ENCODE measurements around the gene DOCK8.
"Not testable (repeated sequence)": the region's sequence is repeated elsewhere in the genome, so short reads cannot be mapped to it uniquely, and the experiment has no call there.

The DOCK8 gene

DNA sequence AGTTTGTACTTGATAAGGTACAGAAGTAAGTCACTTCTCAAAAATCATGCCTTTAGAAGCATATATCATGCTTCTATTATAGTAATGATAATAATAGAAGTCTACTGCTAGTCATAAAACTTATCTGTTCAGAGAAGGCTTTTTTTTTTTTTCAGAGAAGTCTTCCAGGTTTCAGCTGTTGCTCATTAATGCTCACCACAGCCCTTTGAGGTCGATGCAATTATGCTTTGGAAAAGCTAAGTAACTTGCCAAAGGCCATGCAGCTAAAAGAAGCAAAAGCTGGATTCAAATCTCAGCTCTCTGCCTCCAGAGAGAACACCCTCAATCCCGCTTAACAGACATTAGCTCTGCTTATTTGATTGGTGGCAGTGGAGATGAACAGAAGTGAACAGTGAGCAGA is 150.8 kb downstream of the DOCK8 start:
- DNase-seq (ENCODE audit: low spot score): no peak

DNA sequence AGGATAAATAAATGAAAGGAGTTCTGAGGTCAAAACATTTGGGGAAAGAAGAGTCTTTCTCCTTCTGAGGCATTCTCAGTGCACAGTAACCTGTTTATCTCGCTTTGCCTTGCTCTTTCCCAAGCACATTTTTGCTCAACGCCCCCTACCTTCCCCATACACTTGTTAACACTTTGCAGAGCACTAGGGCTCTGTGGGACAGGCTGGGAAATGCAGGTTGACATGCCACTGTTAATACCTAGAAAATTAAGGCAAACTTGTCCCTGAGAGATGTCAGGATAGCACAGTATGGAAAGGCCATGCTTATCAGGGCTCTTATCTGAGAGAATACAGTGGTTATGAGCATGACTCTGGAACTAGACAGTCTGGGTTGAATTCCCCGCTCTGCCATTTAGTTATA is 152.0 kb downstream of the DOCK8 start:
- DNase-seq (ENCODE audit: low spot score): no peak

DNA sequence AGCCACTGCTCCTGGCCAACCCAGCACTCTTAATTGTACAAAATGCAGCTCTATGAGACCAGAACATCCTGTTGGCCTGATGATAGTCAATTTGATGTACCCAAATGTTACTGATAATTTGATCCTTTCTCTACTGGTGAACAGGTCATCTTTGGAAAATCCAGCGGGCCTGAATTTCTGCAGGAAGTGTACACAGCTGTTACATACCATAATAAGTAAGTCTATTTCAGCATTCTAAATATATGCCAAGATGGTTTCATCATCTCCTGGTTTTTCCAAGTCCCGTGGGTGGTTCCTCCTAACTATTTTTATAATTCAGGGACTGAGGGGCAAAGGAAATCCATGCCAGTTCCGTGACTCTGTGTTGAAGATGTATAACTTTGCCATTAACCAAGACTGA is 155.4 kb downstream of the DOCK8 start:
- no peak for DNase-seq (ENCODE audit: low spot score)

- no peak for DNase-seq (ENCODE audit: low spot score)
These were observed 156.7 kb downstream of the DOCK8 start for GRCh38 chr9:371349-371748.

- no peak for DNase-seq (ENCODE audit: low spot score)
These were observed 157.5 kb downstream of the DOCK8 start for GRCh38 chr9:372128-372527.

DNA sequence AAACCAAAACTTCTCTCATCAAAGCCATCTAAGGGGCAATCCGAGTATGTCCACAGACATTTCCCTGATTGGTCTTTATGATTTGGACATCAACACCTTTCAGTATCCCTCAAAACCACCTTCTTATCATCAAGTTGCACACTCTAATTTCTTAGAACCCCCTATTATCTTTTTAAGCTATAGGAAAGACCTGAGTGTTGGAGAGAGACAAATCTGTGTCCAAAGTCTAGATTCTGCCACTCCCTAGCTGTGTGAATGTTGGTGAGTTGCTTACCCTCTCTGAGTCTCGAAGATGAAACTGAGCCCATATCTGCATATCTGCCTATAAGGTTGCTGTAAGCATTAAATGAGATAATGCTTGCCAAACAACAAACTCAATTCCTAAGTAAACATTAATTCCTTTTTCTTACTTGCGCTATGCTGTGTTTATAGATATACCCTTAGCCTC is 159.1 kb downstream of the DOCK8 start:
- no peak for DNase-seq (ENCODE audit: low spot score)

DNA sequence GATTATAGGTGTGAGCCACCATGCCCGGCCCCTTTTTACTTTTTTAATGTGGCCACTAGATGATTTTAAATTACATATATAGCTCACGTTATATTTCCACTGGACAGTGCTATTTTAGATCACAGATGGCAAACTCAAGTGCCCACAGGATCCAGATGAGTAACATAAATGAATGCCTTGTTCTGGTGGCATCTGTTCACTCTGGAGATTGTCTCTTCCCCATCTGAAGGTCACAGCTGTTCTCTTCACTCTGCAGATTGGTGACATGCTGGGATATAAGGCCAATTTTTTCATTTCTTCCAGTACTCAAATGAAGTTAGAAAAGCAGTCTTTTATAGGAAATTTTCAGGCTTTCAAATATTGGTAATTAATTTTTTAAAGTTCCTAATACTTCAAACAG is 160.1 kb downstream of the DOCK8 start:
- DNase-seq (ENCODE audit: low spot score): no peak

GRCh38 chr9:376115-376514 is 161.4 kb downstream of the DOCK8 start:
- DNase-seq (ENCODE audit: low spot score): no peak

DNA sequence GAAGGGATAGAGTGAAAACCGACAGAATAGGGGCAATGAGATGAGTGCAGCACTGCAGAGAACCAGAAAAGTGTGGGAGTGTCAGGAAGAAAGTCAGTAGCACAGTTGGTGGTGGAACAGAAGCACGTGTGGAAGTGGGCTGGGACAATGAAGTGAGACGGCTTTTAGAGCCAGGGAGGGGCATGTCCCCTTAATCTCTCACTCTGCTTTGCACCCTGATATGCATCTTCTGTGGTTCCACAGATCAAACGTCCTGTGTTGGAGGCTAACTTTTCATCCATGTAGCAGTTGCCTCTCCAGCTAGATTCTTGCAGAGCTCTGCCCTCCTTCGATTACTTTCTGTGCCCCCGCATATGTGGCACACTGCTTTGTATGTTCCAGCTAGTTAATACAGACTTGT is 163.6 kb downstream of the DOCK8 start:
- DNase-seq (ENCODE audit: low spot score): no peak

DNA sequence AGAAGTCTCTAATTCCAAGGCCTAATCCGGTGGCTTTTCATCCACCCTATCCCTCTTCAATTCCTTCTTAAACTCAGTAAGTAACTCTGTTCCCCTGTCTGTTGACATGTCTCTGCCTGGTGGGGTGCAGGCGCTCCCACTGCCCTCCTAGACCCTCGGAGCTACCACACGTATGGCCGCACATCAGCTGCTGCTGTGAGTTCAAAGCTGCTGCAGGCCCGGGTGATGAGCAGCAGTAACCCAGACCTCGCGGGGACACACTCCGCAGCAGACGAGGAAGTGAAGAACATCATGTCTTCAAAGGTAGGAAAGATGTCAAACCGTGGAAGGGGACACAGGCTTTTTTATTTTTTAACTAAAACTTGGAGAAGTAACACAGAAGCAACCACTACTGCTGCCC is 167.7 kb downstream of the DOCK8 start:
- DNase-seq (ENCODE audit: low spot score): no peak

DNA sequence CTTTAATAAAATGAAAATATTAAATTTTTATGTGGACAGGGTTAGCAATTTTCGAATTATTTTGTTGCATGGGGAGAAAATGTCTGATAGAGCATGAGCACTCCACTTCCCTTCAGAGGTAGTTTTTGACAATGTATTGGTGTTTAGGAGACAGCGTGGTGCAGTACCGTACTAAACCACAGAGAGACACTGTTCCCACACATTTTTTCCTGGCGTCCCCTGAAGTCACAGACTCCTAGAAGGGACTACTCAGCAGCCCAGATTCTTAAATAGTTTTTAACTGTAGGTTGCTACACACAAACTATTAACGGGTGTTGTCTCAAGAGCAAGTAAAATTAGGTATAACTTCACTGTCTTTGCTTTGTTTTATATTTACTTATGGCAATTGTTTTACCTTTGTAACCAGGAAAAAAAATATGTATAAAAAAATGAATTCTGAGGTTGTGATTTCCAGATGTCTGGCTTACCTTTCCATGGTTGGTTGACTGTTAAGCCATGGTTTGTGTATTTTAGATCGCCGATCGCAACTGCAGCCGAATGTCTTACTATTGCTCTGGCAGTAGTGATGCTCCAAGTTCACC is 171.2 kb downstream of the DOCK8 start:
- DNase-seq (ENCODE audit: low spot score): no peak

DNA sequence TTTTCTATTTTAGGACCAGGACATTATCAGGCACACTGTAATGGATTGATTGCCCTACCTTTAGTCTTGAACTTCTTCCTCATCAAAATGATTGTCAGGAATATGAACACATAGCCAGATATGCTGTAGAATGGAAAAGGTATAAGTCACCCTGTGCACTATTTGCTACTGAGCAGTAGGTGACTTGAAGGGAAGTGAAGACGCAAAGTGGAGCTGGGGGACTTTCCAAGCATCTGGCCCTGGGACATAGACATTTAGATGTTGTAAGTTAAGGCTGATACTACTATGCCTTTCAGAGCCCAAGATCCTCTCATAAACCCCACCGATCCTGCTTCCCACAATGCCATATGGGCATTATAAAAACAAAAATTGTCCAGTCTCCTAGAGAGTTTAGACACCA is 174.5 kb downstream of the DOCK8 start:
- DNase-seq (ENCODE audit: low spot score): no peak

GRCh38 chr9:389758-390157 is 175.1 kb downstream of the DOCK8 start:
- no peak for DNase-seq (ENCODE audit: low spot score)

DNA sequence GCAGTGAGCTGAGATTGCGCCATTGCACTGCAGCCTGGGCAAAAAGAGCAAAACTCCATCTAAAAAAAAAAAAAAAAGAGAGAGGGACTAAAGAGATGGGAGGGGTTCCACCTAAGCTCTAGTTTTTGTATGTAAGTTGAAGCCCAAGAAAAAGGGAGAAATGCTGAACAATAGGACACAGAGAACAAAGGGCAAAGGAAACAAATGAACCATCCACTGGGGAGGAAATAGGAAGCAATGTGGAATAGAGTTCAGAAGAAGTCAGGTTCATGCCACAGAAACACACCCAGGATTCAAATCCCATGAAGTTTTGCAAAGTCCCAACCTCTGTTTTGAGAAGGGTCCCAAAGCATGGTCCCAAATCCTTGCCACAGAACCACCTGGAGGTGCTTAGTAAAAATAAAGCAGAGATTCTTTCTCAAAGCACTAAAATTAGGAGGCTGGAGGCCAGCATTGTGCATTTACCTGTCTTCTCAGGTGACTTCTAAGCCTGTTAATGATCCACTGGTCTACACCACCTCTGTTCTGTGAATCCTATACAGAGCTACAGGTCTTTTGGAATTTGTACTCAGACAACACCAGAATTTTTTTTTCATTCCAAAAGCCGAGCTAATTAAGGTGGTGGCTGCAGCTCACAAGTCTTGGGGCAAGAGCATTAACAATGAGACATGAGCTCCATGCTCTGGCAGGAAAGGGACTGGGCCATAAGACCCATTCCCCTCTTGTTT is 177.6 kb downstream of the DOCK8 start:
- no peak for DNase-seq (ENCODE audit: low spot score)

DNA sequence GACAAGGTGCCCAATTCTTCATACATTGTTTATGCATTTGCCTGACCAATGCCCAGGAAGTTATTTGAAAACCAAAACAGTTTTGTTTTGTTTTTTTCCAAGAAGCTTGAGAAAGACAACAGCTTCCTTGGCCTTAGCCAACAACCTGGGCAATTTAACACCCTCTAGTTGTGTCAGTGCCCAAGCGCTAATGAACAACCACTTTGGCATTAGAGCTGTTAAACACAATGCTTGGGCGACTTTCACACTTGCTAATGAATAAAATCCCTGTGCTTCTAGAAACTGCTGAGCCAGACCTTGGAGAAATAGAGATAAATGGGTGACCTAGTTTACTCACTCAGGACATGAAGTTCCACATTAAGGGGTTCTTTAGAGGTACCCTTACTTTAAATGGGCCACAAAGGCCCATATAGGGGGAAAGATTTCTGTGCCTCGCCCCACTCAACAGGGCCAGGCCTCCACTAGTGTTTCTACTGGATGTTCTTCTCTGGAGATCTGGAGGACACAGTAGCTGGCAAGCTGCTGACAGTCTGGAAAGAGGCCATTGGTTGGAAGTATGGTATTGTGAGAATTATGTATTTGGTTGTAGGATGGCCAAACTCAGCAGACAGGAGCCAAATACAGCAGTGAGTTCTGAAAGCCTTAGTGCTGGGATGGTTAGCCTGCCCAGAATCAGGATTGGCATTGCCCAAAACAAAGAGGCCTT is 179.8 kb downstream of the DOCK8 start:
- no peak for DNase-seq (ENCODE audit: low spot score)

DNA sequence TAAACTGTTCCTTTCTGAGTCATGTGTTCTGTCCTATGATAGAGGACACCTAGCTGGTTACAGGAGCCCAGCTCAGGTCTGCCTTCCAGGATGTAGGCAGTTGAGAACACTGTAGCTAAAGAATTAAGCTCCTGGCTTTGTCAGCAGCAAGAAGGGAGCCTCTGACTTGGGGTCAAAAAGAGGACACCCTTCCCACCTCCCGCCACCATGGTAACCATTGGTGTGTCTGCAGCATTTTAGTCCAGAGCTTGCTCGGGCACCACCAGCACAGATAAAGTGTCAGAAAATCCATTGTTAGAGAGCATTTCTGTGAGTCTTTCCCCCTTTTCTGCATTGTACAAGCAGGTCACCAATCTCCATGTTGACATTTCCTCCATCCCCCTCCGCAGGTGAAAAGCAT is 181.7 kb downstream of the DOCK8 start:
- DNase-seq (ENCODE audit: low spot score): no peak

GRCh38 chr9:398085-398484 is 183.4 kb downstream of the DOCK8 start:
- no peak for DNase-seq (ENCODE audit: low spot score)

- DNase-seq (ENCODE audit: low spot score): no peak
These were observed 186.6 kb downstream of the DOCK8 start for GRCh38 chr9:401223-401622.

- DNase-seq (ENCODE audit: low spot score): no peak
These were observed 189.6 kb downstream of the DOCK8 start for GRCh38 chr9:404234-404633.

- no peak for DNase-seq (ENCODE audit: low spot score)
These were observed 190.7 kb downstream of the DOCK8 start for GRCh38 chr9:405341-405740.

- DNase-seq (ENCODE audit: low spot score): no peak
These were observed 192.4 kb downstream of the DOCK8 start for GRCh38 chr9:406886-407654.

DNA sequence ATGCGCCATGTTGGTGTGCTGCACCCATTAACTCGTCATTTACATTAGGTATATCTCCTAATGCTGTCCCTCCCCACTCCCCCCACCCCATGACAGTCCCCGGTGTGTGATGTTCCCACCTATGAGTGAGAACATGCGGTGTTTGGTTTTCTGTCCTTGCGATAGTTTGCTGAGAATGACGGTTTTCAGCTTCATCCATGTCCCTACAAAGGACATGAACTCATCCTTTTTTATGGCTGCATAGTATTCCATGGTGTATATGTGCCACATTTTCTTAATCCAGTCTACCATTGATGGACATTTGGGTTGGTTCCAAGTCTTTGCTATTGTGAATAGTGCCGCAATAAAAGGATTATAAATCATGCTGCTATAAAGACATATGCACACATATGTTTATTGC is 195.0 kb downstream of the DOCK8 start:
- not testable (repeated sequence) for DNase-seq (ENCODE audit: low spot score)

- no peak for DNase-seq (ENCODE audit: low spot score)
These were observed 199.9 kb downstream of the DOCK8 start for GRCh38 chr9:414595-414994.

Measured in left forelimb (tissue), 1 donor.